SK-N-SH treated with all-trans-retinoic acid at 6 μM for 48 hours (cell line): ENCODE measurements around the gene E2F6.

Experiments
- ATAC-seq: fragments of 200-7000 bp; cut with Tn5 transposase; 3 replicates; pipeline ENCODE4 v1.9.1; 2020; ENCODE audit warnings: mild to moderate bottlenecking, moderate library complexity
- ARNTL ChIP-seq: fragments of 450-650 bp; formaldehyde crosslinking; IDR thresholded peaks from 2 replicates; pipeline ENCODE4 v1.5.0; 2020; ENCODE audit warnings: low read depth, mild to moderate bottlenecking, moderate library complexity, borderline replicate concordance
- BACH2 ChIP-seq: fragments of 250-450 bp; sonication (Bioruptor Pico); IDR thresholded peaks from 2 replicates; pipeline ENCODE4 v1.9.0; 2021; ENCODE audit warnings: mild to moderate bottlenecking, borderline replicate concordance
- CSDC2 ChIP-seq: fragments of 250-450 bp; sonication (Bioruptor Pico); IDR thresholded peaks from 2 replicates; pipeline ENCODE4 v1.5.0; 2020; ENCODE audit warnings: mild to moderate bottlenecking, moderate library complexity
- ESRRG ChIP-seq: fragments of 250-450 bp; sonication (Bioruptor Pico); IDR thresholded peaks from 2 replicates; pipeline ENCODE4 v1.6.1; 2021; ENCODE audit warnings: mild to moderate bottlenecking
- GLIS3 ChIP-seq: fragments of 250-450 bp; sonication (Bioruptor Pico); IDR thresholded peaks from 2 replicates; pipeline ENCODE4 v1.5.0; 2020; ENCODE audit warnings: mild to moderate bottlenecking, moderate library complexity
- ISL1 ChIP-seq: fragments of 250-450 bp; sonication (Bioruptor Pico); IDR thresholded peaks from 2 replicates; pipeline ENCODE4 v2.1.2; 2022; ENCODE audit warnings: mild to moderate bottlenecking, moderate library complexity
- OSR1 ChIP-seq: fragments of 250-450 bp; sonication (Bioruptor Pico); IDR thresholded peaks from 2 replicates; pipeline ENCODE4 v1.8.0; 2022; ENCODE audit warnings: moderate library complexity, mild to moderate bottlenecking, inconsistent platforms
- POU6F1 ChIP-seq: fragments of 250-450 bp; sonication (Bioruptor Pico); IDR thresholded peaks from 2 replicates; pipeline ENCODE4 v1.8.0; 2021; ENCODE audit warnings: low read depth, mild to moderate bottlenecking, moderate library complexity, borderline replicate concordance
- PPARA ChIP-seq: fragments of 250-450 bp; sonication (Bioruptor Pico); IDR thresholded peaks from 2 replicates; pipeline ENCODE4 v1.5.0; 2020; ENCODE audit warnings: mild to moderate bottlenecking, borderline replicate concordance
- RARB ChIP-seq: fragments of 250-450 bp; sonication (Bioruptor Pico); IDR thresholded peaks from 2 replicates; pipeline ENCODE4 v1.8.0; 2021; ENCODE audit warnings: mild to moderate bottlenecking, moderate library complexity
- SNAI2 ChIP-seq: fragments of 250-450 bp; sonication (Bioruptor Pico); IDR thresholded peaks from 2 replicates; pipeline ENCODE4 v1.5.0; 2020; ENCODE audit warnings: mild to moderate bottlenecking, moderate library complexity
- TCF4 ChIP-seq: fragments of 250-450 bp; sonication (Bioruptor Pico); IDR thresholded peaks from 2 replicates; pipeline ENCODE4 v1.8.0; 2021; ENCODE audit warnings: mild to moderate bottlenecking, moderate library complexity, borderline replicate concordance
- TOX ChIP-seq: fragments of 250-450 bp; sonication (Bioruptor Pico); IDR thresholded peaks from 2 replicates; pipeline ENCODE4 v1.8.0; 2021; ENCODE audit warnings: mild to moderate bottlenecking, moderate library complexity, borderline replicate concordance
- TSHZ2 ChIP-seq: fragments of 250-450 bp; sonication (Bioruptor Pico); IDR thresholded peaks from 2 replicates; pipeline ENCODE4 v1.5.0; 2020; ENCODE audit warnings: mild to moderate bottlenecking, moderate library complexity
- ZC3H10 ChIP-seq: fragments of 250-450 bp; sonication (Bioruptor Pico); IDR thresholded peaks from 2 replicates; pipeline ENCODE4 v1.5.1; 2021; ENCODE audit warnings: mild to moderate bottlenecking, moderate library complexity
- ZFP3 ChIP-seq: fragments of 250-450 bp; sonication (Bioruptor Pico); IDR thresholded peaks from 2 replicates; pipeline ENCODE4 v1.5.0; 2020; ENCODE audit warnings: mild to moderate bottlenecking, moderate library complexity
- ZFP30 ChIP-seq: fragments of 450-650 bp; formaldehyde crosslinking; IDR thresholded peaks from 2 replicates; pipeline ENCODE4 v1.5.0; 2022; ENCODE audit warnings: mild to moderate bottlenecking, moderate library complexity
- ZNF565 ChIP-seq: fragments of 450-650 bp; formaldehyde crosslinking; conservative IDR thresholded peaks from 2 replicates; pipeline ENCODE4 v1.5.0; 2020; ENCODE audit warnings: low read depth, mild to moderate bottlenecking, moderate library complexity
- ZNF70 ChIP-seq: fragments of 450-650 bp; formaldehyde crosslinking; IDR thresholded peaks from 2 replicates; pipeline ENCODE4 v1.5.0; 2020; ENCODE audit warnings: mild to moderate bottlenecking, moderate library complexity
- ZNF8 ChIP-seq: fragments of 450-650 bp; formaldehyde crosslinking; IDR thresholded peaks from 2 replicates; pipeline ENCODE4 v1.5.0; 2020; ENCODE audit warnings: mild to moderate bottlenecking, moderate library complexity
- TF ChIP-seq, protein P1 (sequence below): fragments of 250-450 bp; sonication (Bioruptor Pico); IDR thresholded peaks from 2 replicates; pipeline ENCODE4 v1.5.1; 2021; ENCODE audit warnings: mild to moderate bottlenecking, moderate library complexity

E2F6 gene

GRCh38 chr2:11505652-11506610 lies 40.0 kb upstream of the E2F6 start:
- peak; percentile 61 for ATAC-seq
- TF ChIP-seq ZC3H10 (CRISPR knock-in tag): no peak
- no peak for TF ChIP-seq ZFP30 (CRISPR knock-in tag)
- TF ChIP-seq OSR1 (CRISPR knock-in tag): no peak
- TF ChIP-seq TSHZ2 (CRISPR knock-in tag): no peak
- TF ChIP-seq TCF4 (CRISPR knock-in tag): no peak
- no peak for TF ChIP-seq ARNTL (CRISPR knock-in tag)
- no peak for TF ChIP-seq ISL1 (CRISPR knock-in tag)
- TF ChIP-seq SNAI2 (CRISPR knock-in tag): no peak
- TF ChIP-seq, protein P1, sequence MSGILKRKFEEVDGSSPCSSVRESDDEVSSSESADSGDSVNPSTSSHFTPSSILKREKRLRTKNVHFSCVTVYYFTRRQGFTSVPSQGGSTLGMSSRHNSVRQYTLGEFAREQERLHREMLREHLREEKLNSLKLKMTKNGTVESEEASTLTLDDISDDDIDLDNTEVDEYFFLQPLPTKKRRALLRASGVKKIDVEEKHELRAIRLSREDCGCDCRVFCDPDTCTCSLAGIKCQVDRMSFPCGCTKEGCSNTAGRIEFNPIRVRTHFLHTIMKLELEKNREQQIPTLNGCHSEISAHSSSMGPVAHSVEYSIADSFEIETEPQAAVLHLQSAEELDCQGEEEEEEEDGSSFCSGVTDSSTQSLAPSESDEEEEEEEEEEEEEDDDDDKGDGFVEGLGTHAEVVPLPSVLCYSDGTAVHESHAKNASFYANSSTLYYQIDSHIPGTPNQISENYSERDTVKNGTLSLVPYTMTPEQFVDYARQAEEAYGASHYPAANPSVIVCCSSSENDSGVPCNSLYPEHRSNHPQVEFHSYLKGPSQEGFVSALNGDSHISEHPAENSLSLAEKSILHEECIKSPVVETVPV (CRISPR knock-in tag): no peak
- TF ChIP-seq ZNF70: no peak
- TF ChIP-seq POU6F1: no peak
- no peak for TF ChIP-seq BACH2 (CRISPR knock-in tag)
- TF ChIP-seq ESRRG (CRISPR knock-in tag): no peak
- no peak for TF ChIP-seq ZNF565
- no peak for TF ChIP-seq TOX (CRISPR knock-in tag)
- TF ChIP-seq, all 23 proteins: peak for 0

- no peak for ATAC-seq
- TF ChIP-seq ZNF8 (CRISPR knock-in tag) (peak; percentile 58; the same call in 1 of the 2 replicates), ZNF565 (no peak)
These were observed 37.5 kb upstream of the E2F6 start for GRCh38 chr2:11503354-11503927.

DNA sequence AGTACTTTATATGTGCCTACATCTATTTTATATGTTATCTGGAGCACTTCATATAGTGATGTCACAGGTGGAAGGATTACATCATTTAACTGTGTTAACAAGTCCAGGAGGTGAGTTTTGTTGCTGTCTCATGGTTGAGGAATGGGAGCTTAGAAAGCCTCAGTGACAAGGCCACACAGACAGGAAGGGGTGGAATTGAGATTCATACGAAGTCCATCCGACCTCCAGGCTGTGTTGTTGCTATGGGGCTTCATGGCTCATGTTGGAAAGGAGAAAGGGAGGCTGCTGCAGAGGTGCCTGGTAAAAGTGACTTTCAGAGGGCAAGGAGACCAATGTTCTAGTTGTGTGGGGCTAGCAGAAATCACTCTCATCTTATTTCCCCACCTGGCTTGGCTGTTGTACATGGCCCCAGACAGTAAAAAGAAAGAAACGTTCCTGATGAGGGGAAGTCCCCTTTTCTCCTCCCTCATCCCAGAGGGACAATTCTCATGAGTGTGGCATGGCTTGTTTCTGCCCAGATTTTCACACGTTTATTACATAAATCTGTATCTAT lies 36.9 kb upstream of the E2F6 start:
- TF ChIP-seq ZNF70 (no peak), ARNTL (CRISPR knock-in tag) (no peak), RARB (CRISPR knock-in tag) (no peak), TOX (CRISPR knock-in tag) (no peak), ZNF565 (no peak), PPARA (CRISPR knock-in tag) (no peak), ESRRG (CRISPR knock-in tag) (no peak), TCF4 (CRISPR knock-in tag) (no peak), CSDC2 (CRISPR knock-in tag) (no peak), ZFP3 (no peak), GLIS3 (no peak)
- TF ChIP-seq, protein P1 (CRISPR knock-in tag): no peak
- ATAC-seq: no peak
